Measurements from ENCODE around the gene C1orf232.

Gene C1orf232

GRCh38 chr1:26182383-26182696 is 13.6 kb upstream of the C1orf232 start:
- Histone ChIP-seq H2AFZ (no peak overlapping the region), H3K9ac (no peak overlapping the region), H3K4me2 (ENCODE audit: low read length) (no peak overlapping the region), H3K27ac (no peak overlapping the region), H3K79me2 (no peaks in the 10 kb centered on the region), H3K4me3 (ENCODE audit: low read depth, low read length) (no peak overlapping the region), H3K9me3 (ENCODE audit: control insufficient read depth, low read length) (no peaks in the 10 kb centered on the region), H3K4me1 (peaks cover 4% of the 10 kb centered on the region), H3K36me3 (ENCODE audit: control insufficient read depth, insufficient read depth, low read length) (no peaks in the 10 kb centered on the region), H3K27me3 (ENCODE audit: control insufficient read depth, insufficient read depth, low read length) (no peaks in the 10 kb centered on the region)
- TF ChIP-seq, protein P1, sequence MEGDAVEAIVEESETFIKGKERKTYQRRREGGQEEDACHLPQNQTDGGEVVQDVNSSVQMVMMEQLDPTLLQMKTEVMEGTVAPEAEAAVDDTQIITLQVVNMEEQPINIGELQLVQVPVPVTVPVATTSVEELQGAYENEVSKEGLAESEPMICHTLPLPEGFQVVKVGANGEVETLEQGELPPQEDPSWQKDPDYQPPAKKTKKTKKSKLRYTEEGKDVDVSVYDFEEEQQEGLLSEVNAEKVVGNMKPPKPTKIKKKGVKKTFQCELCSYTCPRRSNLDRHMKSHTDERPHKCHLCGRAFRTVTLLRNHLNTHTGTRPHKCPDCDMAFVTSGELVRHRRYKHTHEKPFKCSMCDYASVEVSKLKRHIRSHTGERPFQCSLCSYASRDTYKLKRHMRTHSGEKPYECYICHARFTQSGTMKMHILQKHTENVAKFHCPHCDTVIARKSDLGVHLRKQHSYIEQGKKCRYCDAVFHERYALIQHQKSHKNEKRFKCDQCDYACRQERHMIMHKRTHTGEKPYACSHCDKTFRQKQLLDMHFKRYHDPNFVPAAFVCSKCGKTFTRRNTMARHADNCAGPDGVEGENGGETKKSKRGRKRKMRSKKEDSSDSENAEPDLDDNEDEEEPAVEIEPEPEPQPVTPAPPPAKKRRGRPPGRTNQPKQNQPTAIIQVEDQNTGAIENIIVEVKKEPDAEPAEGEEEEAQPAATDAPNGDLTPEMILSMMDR (IDR thresholded peaks at IDR 0.05): no peak

GRCh38 chr1:26181586-26182382 is 13.0 kb upstream of the C1orf232 start:
- TF ChIP-seq, protein P1 (IDR thresholded peaks at IDR 0.05): no peak
- Histone ChIP-seq H3K9me3 (ENCODE audit: control insufficient read depth, low read length) (no peaks in the 10 kb centered on the region), H3K4me3 (ENCODE audit: low read depth, low read length) (no peak overlapping the region)

DNA sequence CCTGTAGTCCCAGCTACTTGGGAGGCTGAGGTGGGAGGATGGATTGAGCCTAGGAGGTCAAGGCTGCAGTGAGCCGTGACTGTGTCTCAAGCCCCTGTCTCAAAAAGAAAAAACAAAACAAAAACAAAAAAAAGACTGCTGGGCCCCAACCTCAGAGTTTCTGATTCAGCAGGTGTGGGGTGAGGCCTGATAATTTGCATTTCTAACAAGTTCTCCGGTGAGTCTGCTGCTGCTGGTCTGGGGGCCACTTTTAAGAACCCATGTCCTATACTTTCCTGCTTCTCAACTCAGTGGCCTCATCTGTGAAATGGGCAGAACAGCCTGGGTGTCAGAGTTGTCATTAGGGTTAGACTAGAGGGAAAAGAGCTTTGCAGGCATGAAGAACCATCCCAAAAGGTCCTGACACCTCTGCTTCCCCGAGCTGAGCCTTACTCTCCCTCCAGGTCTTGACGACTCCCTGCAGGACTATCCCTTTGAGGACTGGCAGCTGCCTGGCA is 11.3 kb upstream of the C1orf232 start:
- H3K79me2 ChIP-seq: no peaks in the 10 kb centered on the region
- no peak overlapping the region for H3K9ac ChIP-seq
- H3K4me1 ChIP-seq: peaks cover 6% of the 10 kb centered on the region
- no peaks in the 10 kb centered on the region for H3K9me3 ChIP-seq (ENCODE audit: control insufficient read depth, low read length)
- H3K27me3 ChIP-seq (ENCODE audit: control insufficient read depth, insufficient read depth, low read length): no peaks in the 10 kb centered on the region
- no peak overlapping the region for H2AFZ ChIP-seq
- H3K27ac ChIP-seq: no peak overlapping the region
- TF ChIP-seq, protein P1 (IDR thresholded peaks at IDR 0.05): no peak
- H3K36me3 ChIP-seq (ENCODE audit: control insufficient read depth, insufficient read depth, low read length): no peaks in the 10 kb centered on the region
- no peak overlapping the region for H3K4me3 ChIP-seq (ENCODE audit: low read depth, low read length)
- no peak overlapping the region for H3K4me2 ChIP-seq (ENCODE audit: low read length)

More at GRCh38 chr1:26181586-26182382, 13.0 kb upstream of the C1orf232 start:
- H3K27ac ChIP-seq: no peak overlapping the region
- H3K4me2 ChIP-seq (ENCODE audit: low read length): no peak overlapping the region
- H3K27me3 ChIP-seq (ENCODE audit: control insufficient read depth, insufficient read depth, low read length): no peaks in the 10 kb centered on the region
- H3K4me1 ChIP-seq: peaks cover 6% of the 10 kb centered on the region
- H2AFZ ChIP-seq: no peak overlapping the region
- H3K36me3 ChIP-seq (ENCODE audit: control insufficient read depth, insufficient read depth, low read length): no peaks in the 10 kb centered on the region
- H3K9ac ChIP-seq: no peak overlapping the region
- H3K79me2 ChIP-seq: no peaks in the 10 kb centered on the region

DNA sequence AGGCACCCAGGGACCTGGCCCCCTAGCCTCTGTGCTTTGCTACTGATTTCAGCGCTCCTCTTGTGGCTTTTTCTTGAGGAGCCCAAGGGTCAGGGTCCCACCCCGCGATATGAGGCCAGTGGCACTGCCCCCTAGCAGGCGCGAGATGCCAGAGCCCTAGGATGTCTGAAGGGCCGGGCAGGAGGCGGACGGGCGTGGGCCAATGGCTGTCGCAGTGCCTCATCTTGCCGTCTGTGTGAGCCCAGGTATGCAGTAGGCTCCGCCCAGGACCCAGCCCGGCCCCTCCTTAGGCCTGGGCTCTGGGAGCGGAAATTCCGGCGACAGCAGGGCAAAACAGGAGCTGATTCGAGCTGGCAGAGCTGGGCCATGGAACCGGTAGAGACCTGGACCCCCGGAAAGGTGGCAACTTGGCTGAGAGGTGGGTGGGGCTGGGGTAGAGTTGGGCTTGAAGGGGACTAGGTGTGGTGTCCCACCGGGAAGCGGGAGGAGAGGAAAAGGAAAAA is 8.5 kb upstream of the C1orf232 start, which contains the start of gene CNKSR1:
TSS of gene CNKSR1 (plus strand) at position 310 of the 503 bp plus-strand sequence. CDS start at position 367, 57 bp downstream.
- Histone ChIP-seq H2AFZ (peak within 1 kb of the TSS; percentile 77), H3K9ac (no peak within 1 kb of the TSS), H3K27ac (peak within 1 kb of the TSS; percentile 49), H3K79me2 (no peaks in the 10 kb centered on the region), H3K4me2 (ENCODE audit: low read length) (peak within 1 kb of the TSS; percentile 79), H3K36me3 (ENCODE audit: control insufficient read depth, insufficient read depth, low read length) (no peaks in the 10 kb centered on the region), H3K9me3 (ENCODE audit: control insufficient read depth, low read length) (no peaks in the 10 kb centered on the region), H3K27me3 (ENCODE audit: control insufficient read depth, insufficient read depth, low read length) (no peaks in the 10 kb centered on the region), H3K4me3 (ENCODE audit: low read depth, low read length) (peak within 1 kb of the TSS; percentile 88), H3K4me1 (peaks cover 6% of the 10 kb centered on the region)
- TF ChIP-seq, protein P1 (IDR thresholded peaks at IDR 0.05): peak; percentile 31

Measured in parathyroid adenoma (tissue), 2 donors.